IPS-11a (cell line): ENCODE measurements around the gene SUPT20H.

Experiments used
- H3K4me3 ChIP-seq: one replicate; pipeline ENCODE4 v1.5.1; 2013; ENCODE audit warnings: low read depth, low read length, control low read depth

SUPT20H gene

GRCh38 chr13:37009692-37010091 lies 49.8 kb downstream of the SUPT20H start:
- no peak overlapping the region for H3K4me3 ChIP-seq

DNA sequence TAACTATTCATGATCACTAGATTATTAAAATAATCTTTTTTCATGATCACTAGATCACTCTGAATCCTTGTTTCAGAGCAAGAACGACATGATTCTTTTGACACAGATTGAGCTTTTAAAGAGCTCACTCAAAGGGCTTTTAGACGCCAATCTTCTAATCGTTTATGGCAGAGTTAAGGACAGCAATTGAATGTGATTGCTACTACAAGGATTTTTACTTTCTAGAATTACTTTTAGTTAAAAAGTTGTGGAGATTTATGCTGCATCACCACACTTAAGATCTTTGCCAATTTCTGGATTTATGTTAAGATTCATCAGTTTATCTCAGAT lies 57.6 kb downstream of the SUPT20H start:
- H3K4me3 ChIP-seq: peak overlapping the region; percentile 96

DNA sequence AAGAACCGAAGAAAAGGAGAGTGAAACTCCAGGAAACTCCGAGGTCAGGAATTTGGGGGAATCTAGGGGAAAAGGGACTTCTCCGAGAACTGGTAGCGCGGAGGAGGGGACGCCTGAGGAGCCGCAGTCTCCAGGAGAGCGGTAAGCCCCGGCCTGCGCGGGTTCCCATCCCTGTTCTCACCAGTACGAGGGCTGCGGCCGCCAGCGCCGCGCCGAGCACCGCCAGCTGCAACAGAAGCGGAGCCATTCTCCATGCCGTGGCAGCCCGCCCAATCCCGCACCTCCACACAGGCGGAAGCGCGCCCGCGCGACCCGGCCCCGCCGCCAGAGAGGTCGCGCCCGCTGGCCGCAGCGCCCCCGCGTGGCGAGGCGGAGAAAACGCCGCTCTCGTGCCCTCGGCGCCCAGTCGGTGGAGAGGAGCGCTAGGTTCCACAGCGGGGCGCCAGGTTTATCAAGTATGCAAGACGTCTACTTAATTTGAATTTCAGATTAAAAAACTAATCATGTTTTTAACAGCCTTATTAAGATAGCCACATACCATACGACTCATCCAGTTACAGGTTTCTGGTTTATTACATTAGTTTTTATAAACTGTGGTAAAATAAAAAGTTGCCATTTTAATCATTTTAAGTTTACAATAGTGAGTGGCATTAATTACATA lies 60.3 kb downstream of the SUPT20H start, which contains the start of gene ALG5:
ALG5 (minus strand) TSS at position 287 of the 661 bp plus-strand sequence; CDS start at position 247, 40 bp downstream.
- peak within 1 kb of the TSS; percentile 96 for H3K4me3 ChIP-seq

DNA sequence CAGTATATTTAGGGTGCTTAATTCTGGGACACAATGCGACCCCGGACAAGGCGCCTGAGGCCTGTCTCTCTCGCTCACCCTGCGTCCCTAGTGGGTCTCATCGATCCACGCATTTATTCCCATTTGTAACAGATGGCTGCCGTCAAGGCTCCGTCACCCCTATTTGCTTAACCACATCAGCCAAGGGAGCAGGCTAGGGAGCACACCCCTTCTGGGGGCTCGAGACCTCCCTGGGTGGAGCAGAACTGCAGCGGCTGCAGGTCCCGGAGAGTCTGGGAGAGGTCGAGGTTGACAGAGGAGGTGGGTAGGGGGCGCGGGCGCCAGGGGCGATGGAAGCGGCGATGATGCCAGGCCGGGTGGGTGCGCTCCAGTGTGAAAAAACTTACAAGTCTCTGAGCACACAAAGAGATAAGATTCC lies 60.9 kb downstream of the SUPT20H start:
- peak overlapping the region; percentile 89 for H3K4me3 ChIP-seq

DNA sequence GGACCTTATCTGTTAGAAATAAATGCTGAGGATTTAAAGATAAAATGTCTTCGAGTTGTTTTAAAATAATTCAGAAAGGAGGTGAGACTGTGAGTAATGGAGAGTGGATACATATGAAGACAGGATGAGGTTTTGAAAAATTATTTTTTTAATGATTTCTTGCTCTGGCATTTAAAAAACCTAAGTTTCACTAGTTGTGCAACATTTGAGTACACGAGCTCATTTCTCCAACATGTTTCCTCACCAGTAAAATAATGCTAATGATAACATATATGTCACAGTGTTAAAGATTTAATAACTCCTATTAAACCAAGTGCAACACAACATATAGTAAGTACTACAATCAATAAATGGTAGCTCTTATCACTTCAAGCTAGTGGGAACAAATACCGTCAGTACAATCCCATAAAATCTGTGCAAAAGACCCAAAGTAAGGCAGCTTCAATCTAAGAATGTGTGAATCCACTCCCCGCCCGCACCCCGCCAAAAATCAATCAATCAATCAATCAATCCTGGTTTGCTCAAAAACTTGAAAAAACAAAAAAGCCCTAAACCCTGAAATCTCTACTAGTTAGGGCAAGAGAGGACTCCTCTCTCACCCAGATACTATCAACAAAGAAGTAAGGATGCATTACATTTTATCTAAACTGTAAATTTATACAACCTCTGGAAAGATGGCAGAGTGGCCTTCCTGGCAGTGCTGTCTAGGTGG lies 61.6 kb downstream of the SUPT20H start:
- peak overlapping the region; percentile 89 for H3K4me3 ChIP-seq

- H3K4me3 ChIP-seq: no peak overlapping the region
Measured at GRCh38 chr13:36992362-36992761, 67.1 kb downstream of the SUPT20H start.

- H3K4me3 ChIP-seq: no peak overlapping the region
Measured at GRCh38 chr13:36986462-36987240, 72.8 kb downstream of the SUPT20H start.

- no peak overlapping the region for H3K4me3 ChIP-seq
Measured at GRCh38 chr13:36981156-36981743, 78.2 kb downstream of the SUPT20H start.

DNA sequence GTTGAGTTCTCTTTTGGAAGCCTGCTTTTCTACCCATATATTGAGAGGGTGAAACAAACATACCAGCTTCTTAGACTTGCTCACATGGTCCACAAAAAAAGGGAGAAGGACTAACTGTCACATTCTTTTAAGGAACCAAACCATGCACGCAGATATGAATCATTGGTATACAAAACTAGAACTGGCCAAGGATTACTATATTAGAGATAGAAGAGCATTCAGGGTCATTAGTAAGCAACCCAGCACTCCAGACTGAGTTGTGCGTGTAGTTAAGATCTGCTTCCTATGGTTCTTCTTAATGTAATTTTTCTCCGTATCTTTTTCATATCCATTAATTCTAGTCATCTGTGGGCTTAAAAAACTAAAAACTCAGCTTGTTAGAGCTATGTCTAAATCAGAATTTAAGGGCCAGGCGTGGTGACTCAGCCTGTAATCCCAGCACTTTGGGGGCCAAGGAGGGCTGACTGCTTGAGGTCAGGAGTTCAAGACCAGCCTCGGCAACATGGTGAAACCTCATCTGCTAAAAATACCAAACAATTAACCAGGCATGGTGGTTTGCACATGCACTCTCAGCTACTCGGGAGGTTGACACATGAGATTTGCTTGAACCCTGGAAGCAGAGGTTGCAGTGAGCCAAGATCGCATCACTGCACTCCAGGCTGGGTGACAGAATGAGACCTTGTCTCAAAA lies 80.0 kb downstream of the SUPT20H start:
- H3K4me3 ChIP-seq: no peak overlapping the region

DNA sequence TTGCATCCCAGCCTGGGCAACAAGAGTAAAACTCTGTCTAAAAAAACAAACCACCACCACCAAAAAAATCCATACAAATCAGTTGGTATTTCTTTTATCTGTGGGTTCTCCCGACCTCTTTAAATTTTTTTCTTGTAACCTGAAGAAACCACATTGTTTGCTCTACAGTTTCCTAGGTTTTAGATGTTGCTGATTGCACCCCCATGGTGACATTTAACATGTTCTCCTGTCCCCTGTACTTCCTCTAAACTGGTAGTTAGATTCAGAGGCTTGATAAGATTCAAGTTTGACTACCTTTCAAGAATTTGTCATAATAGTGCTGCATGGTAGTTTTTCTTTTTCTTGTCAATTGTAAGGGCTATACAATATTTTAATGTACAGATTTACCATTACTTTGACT lies 84.3 kb downstream of the SUPT20H start:
- H3K4me3 ChIP-seq: no peak overlapping the region

- no peak overlapping the region for H3K4me3 ChIP-seq
Measured at GRCh38 chr13:36973621-36974295, 85.7 kb downstream of the SUPT20H start.

DNA sequence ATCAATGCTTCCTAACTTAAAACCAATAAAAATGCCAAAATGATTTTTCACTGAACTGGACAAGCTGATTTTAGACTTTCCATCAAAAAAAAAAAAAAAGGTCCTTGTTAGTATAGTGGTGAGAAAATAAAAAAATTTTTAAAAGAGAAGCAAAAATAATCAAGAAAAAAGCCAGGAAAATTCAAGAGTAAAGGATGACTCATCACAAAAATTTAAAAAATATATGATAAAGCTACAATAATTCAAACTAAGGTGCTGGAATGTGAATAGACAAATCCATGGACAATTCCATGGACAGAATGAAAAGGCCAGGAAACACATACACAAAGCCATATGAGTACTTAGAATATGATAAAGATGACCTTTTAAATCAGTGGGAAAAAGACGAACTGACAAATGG lies 86.5 kb downstream of the SUPT20H start:
- no peak overlapping the region for H3K4me3 ChIP-seq

DNA sequence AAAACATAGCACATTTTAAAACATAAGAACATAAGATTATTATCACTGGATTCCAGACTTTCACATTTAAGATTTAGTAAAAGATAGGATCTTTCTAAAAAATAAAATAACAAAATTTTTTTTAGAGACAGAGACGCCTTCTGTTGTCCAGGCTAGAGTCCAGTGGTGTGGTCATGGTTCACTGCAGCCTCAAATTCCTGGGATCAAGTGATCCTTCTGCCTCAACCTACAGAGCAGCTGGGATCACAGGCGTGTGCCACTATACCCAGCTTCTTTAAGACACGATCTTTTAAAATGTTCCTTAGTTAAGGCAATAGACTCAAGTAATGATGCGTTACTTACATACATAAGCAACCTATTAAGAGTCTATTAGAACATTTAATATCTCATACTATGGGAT lies 93.1 kb downstream of the SUPT20H start:
- no peak overlapping the region for H3K4me3 ChIP-seq

GRCh38 chr13:36965767-36966166 lies 93.7 kb downstream of the SUPT20H start:
- no peak overlapping the region for H3K4me3 ChIP-seq

GRCh38 chr13:36959456-36960116 lies 99.9 kb downstream of the SUPT20H start:
- no peak overlapping the region for H3K4me3 ChIP-seq
